ENCODE measurements around the gene ANXA3.
"Not testable (repeated sequence)": the region's sequence is repeated elsewhere in the genome, so short reads cannot be mapped to it uniquely, and the experiment has no call there.

ANXA3 gene

GRCh38 chr4:78545275-78546246 is 6.0 kb upstream of the ANXA3 start:
- peaks cover 2% of the 10 kb centered on the region for H3K9me3 Mint-ChIP-seq
- no peak overlapping the region for H3K4me3 Mint-ChIP-seq
- TF ChIP-seq CTCF (IDR thresholded peaks at IDR 0.05; ENCODE audit: unreplicated experiment in 3 of 3): no peak
- peaks cover 8% of the 10 kb centered on the region for H3K4me1 Mint-ChIP-seq
- H3K27me3 Mint-ChIP-seq (ENCODE audit: low read depth): peaks cover 8% of the 10 kb centered on the region
- H3K27ac Mint-ChIP-seq: peak overlapping the region in 1 of 3 experiments; percentile 18
- peaks cover 16% of the 10 kb centered on the region for H3K36me3 Mint-ChIP-seq (ENCODE audit: low read depth)

- H3K4me3 Mint-ChIP-seq; H3K36me3 Mint-ChIP-seq (ENCODE audit: low read depth); H3K27ac Mint-ChIP-seq; H3K9me3 Mint-ChIP-seq: not testable (repeated sequence)
- peaks cover 12% of the 10 kb centered on the region for H3K4me1 Mint-ChIP-seq
- peaks cover 23% of the 10 kb centered on the region for H3K27me3 Mint-ChIP-seq (ENCODE audit: low read depth)
Measured at GRCh38 chr4:78547899-78548298, 3.7 kb upstream of the ANXA3 start.

GRCh38 chr4:78548889-78549288 is 2.7 kb upstream of the ANXA3 start:
- peaks cover 12% of the 10 kb centered on the region for H3K4me1 Mint-ChIP-seq
- not testable (repeated sequence) for H3K4me3 Mint-ChIP-seq; H3K36me3 Mint-ChIP-seq (ENCODE audit: low read depth); H3K9me3 Mint-ChIP-seq; H3K27ac Mint-ChIP-seq
- H3K27me3 Mint-ChIP-seq (ENCODE audit: low read depth): peaks cover 32% of the 10 kb centered on the region

GRCh38 chr4:78552389-78553042 is 946 bp downstream of the ANXA3 start:
- Mint-ChIP-seq H3K27ac (peak overlapping the region; percentile 65 to 81 (median 79)), H3K9me3 (no peaks in the 10 kb centered on the region), H3K36me3 (ENCODE audit: low read depth) (no peaks in the 10 kb centered on the region), H3K27me3 (ENCODE audit: low read depth) (peaks cover 36% of the 10 kb centered on the region), H3K4me1 (peaks cover 5% of the 10 kb centered on the region), H3K4me3 (peak overlapping the region; percentile 58 to 69 (median 61))
- no peak for TF ChIP-seq CTCF (IDR thresholded peaks at IDR 0.05; ENCODE audit: unreplicated experiment in 3 of 3)

GRCh38 chr4:78553043-78553396 is 1.4 kb downstream of the ANXA3 start:
- no peaks in the 10 kb centered on the region for H3K36me3 Mint-ChIP-seq (ENCODE audit: low read depth)
- no peak for TF ChIP-seq CTCF (IDR thresholded peaks at IDR 0.05; ENCODE audit: unreplicated experiment in 3 of 3)

GRCh38 chr4:78553529-78554060 is 2.0 kb downstream of the ANXA3 start:
- peaks cover 36% of the 10 kb centered on the region for H3K27me3 Mint-ChIP-seq (ENCODE audit: low read depth)
- peaks cover 5% of the 10 kb centered on the region for H3K4me1 Mint-ChIP-seq
- H3K27ac Mint-ChIP-seq: no peak overlapping the region
- no peak for TF ChIP-seq CTCF (IDR thresholded peaks at IDR 0.05; ENCODE audit: unreplicated experiment in 3 of 3)
- H3K9me3 Mint-ChIP-seq: no peaks in the 10 kb centered on the region
- peak overlapping the region in 2 of 3 experiments; percentile 23 to 47 for H3K4me3 Mint-ChIP-seq
- no peaks in the 10 kb centered on the region for H3K36me3 Mint-ChIP-seq (ENCODE audit: low read depth)

More at GRCh38 chr4:78553043-78553396, 1.4 kb downstream of the ANXA3 start:
- Mint-ChIP-seq H3K27ac (peak overlapping the region in 2 of 3 experiments; percentile 79 to 81), H3K4me1 (peaks cover 5% of the 10 kb centered on the region), H3K27me3 (ENCODE audit: low read depth) (peaks cover 36% of the 10 kb centered on the region), H3K4me3 (peak overlapping the region in 2 of 3 experiments; percentile 23 to 47), H3K9me3 (no peaks in the 10 kb centered on the region)

Measured in nephron (organoid).